Measurements from ENCODE around the gene STXBP1. TPM values are rescaled to one million over a fixed set of nuclear protein-coding genes. Genes with fewer than 3 reads are reported as not detected.

STXBP1 gene
- total and polyA plus RNA-seq, 2 donors (not counting 1 experiment from before 2014, with no cell fraction given), result 25.6 to 36.0 TPM

DNA sequence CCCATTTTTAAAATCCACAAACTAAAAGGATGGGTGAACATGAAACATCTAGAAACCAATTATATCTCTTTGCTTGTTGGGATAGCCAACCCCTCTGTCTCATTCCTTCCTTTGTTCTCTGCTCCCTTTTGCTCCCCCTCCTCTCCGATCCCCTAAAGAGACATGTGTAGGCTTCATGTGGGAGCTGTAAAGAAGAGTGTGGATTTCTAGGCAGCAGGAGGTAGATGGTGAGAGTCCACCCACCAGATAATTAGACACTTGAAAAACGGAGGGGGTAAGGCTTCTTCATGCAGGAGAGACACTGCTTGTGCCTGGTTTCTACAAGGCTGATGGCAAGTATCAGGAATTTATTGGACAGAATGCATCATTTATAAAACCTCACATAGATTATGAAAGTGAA, 67.4 kb downstream of the STXBP1 start:
- no peaks in the 10 kb centered on the region for H3K27me3 ChIP-seq (ENCODE audit: control insufficient read depth, insufficient read depth, low read length)
- TF ChIP-seq, protein P1, sequence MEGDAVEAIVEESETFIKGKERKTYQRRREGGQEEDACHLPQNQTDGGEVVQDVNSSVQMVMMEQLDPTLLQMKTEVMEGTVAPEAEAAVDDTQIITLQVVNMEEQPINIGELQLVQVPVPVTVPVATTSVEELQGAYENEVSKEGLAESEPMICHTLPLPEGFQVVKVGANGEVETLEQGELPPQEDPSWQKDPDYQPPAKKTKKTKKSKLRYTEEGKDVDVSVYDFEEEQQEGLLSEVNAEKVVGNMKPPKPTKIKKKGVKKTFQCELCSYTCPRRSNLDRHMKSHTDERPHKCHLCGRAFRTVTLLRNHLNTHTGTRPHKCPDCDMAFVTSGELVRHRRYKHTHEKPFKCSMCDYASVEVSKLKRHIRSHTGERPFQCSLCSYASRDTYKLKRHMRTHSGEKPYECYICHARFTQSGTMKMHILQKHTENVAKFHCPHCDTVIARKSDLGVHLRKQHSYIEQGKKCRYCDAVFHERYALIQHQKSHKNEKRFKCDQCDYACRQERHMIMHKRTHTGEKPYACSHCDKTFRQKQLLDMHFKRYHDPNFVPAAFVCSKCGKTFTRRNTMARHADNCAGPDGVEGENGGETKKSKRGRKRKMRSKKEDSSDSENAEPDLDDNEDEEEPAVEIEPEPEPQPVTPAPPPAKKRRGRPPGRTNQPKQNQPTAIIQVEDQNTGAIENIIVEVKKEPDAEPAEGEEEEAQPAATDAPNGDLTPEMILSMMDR (conservative IDR thresholded peaks at IDR 0.05 in 1 of 2, IDR thresholded peaks at IDR 0.05 in 1 of 2; ENCODE audit: low read depth in 1 of 2, low read length in 2 of 2), result no peak
- TF ChIP-seq EZH2 (IDR thresholded peaks at IDR 0.05; ENCODE audit: low read length, missing control alignments), result no peak
- DNase-seq (ENCODE audit: low read depth in 2 of 2), result no peak

DNA sequence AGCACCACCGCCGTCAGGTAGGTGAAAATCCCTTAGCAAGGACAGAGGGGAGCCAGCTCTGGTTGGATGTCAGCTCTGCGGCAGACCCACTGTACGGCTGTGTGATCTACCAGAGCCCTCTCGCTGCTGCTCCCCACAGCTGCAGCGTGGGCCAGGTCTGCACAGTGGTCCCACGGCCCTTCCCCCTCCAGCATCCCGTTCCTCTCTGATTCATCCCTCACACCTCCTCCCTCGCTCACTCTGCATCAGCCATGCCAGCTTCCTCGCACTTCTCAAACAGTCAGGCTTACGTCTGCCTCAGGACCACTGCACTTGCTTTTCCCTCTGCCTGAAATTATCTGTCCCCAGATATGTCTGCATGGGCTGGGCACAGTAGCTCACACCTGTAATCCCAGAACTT, 68.1 kb downstream of the STXBP1 start:
- no peak overlapping the region for H2AFZ ChIP-seq (ENCODE audit: low read length)
- no peak overlapping the region for H3K4me3 ChIP-seq (replicated peaks in 1 of 4; ENCODE audit: control extremely low read depth in 1 of 4, insufficient read depth in 1 of 4, low read depth in 3 of 4, low read length in 4 of 4)
- TF ChIP-seq, protein P1 (conservative IDR thresholded peaks at IDR 0.05 in 1 of 2, IDR thresholded peaks at IDR 0.05 in 1 of 2; ENCODE audit: low read depth in 1 of 2, low read length in 2 of 2), result no peak
- TF ChIP-seq EZH2 (IDR thresholded peaks at IDR 0.05; ENCODE audit: low read length, missing control alignments), result no peak
- no peak overlapping the region for H3K27ac ChIP-seq (ENCODE audit: insufficient read depth, low read length)
- no peak overlapping the region for H3K9ac ChIP-seq (ENCODE audit: insufficient read depth, low read length)
- H3K79me2 ChIP-seq (ENCODE audit: control insufficient read depth, insufficient read depth, low read length), result no peaks in the 10 kb centered on the region
- DNase-seq (ENCODE audit: low read depth in 2 of 2), result no peak
- H4K20me1 ChIP-seq (ENCODE audit: control insufficient read depth, extremely low read depth, insufficient read depth, low read length), result no peaks in the 10 kb centered on the region
- H3K27me3 ChIP-seq (ENCODE audit: control insufficient read depth, insufficient read depth, low read length), result no peaks in the 10 kb centered on the region
- no peak overlapping the region for H3K4me2 ChIP-seq (ENCODE audit: extremely low read depth, insufficient read depth, low read length)
- H3K9me3 ChIP-seq (ENCODE audit: control insufficient read depth, insufficient read depth, low read depth, low read length), result no peaks in the 10 kb centered on the region
- peaks cover 34% of the 10 kb centered on the region for H3K36me3 ChIP-seq (ENCODE audit: control insufficient read depth, insufficient read depth, low read length)
- H3K4me1 ChIP-seq (ENCODE audit: control insufficient read depth, extremely low read depth, insufficient read depth, low read length), result peaks cover 3% of the 10 kb centered on the region

More for the DNA sequence above, 67.4 kb downstream of the STXBP1 start:
- Histone ChIP-seq H3K4me2 (ENCODE audit: extremely low read depth, insufficient read depth, low read length) (no peak overlapping the region), H2AFZ (ENCODE audit: low read length) (no peak overlapping the region), H3K4me3 (replicated peaks in 1 of 4; ENCODE audit: control extremely low read depth in 1 of 4, insufficient read depth in 1 of 4, low read depth in 3 of 4, low read length in 4 of 4) (no peak overlapping the region), H3K4me1 (ENCODE audit: control insufficient read depth, extremely low read depth, insufficient read depth, low read length) (no peaks in the 10 kb centered on the region), H4K20me1 (ENCODE audit: control insufficient read depth, extremely low read depth, insufficient read depth, low read length) (no peaks in the 10 kb centered on the region), H3K9ac (ENCODE audit: insufficient read depth, low read length) (no peak overlapping the region), H3K27ac (ENCODE audit: insufficient read depth, low read length) (no peak overlapping the region), H3K79me2 (ENCODE audit: control insufficient read depth, insufficient read depth, low read length) (no peaks in the 10 kb centered on the region), H3K9me3 (ENCODE audit: control insufficient read depth, insufficient read depth, low read depth, low read length) (no peaks in the 10 kb centered on the region), H3K36me3 (ENCODE audit: control insufficient read depth, insufficient read depth, low read length) (peaks cover 34% of the 10 kb centered on the region)

DNA sequence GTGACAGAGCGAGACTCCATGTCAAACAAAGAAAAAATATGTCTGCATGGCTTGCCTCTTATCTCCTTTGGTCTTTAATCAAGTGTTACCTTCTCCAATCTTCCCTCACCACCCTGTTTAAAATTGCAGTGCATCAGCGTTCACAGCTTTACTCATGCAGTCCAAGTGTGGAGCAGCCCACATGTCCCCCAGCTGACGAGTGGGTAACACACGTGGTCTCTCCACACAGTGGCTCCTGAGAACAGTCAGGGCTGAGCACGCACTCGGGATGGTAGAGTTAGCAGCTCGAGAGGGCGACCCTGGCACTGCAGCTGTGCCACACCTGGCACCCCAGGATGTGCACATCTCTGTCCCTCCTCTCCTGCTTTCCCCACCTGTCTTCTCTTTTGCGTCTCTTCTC, 68.8 kb downstream of the STXBP1 start:
- TF ChIP-seq EZH2 (IDR thresholded peaks at IDR 0.05; ENCODE audit: low read length, missing control alignments), result no peak
- TF ChIP-seq, protein P1 (conservative IDR thresholded peaks at IDR 0.05 in 1 of 2, IDR thresholded peaks at IDR 0.05 in 1 of 2; ENCODE audit: low read depth in 1 of 2, low read length in 2 of 2), result no peak
- no peak overlapping the region for H3K4me2 ChIP-seq (ENCODE audit: extremely low read depth, insufficient read depth, low read length)
- peaks cover 3% of the 10 kb centered on the region for H3K4me1 ChIP-seq (ENCODE audit: control insufficient read depth, extremely low read depth, insufficient read depth, low read length)
- no peak overlapping the region for H2AFZ ChIP-seq (ENCODE audit: low read length)
- H3K9ac ChIP-seq (ENCODE audit: insufficient read depth, low read length), result no peak overlapping the region
- no peak for DNase-seq (ENCODE audit: low read depth in 2 of 2)
- no peak overlapping the region for H3K27ac ChIP-seq (ENCODE audit: insufficient read depth, low read length)
- H4K20me1 ChIP-seq (ENCODE audit: control insufficient read depth, extremely low read depth, insufficient read depth, low read length), result no peaks in the 10 kb centered on the region
- no peaks in the 10 kb centered on the region for H3K79me2 ChIP-seq (ENCODE audit: control insufficient read depth, insufficient read depth, low read length)
- peaks cover 32% of the 10 kb centered on the region for H3K36me3 ChIP-seq (ENCODE audit: control insufficient read depth, insufficient read depth, low read length)
- H3K9me3 ChIP-seq (ENCODE audit: control insufficient read depth, insufficient read depth, low read depth, low read length), result no peaks in the 10 kb centered on the region
- no peaks in the 10 kb centered on the region for H3K27me3 ChIP-seq (ENCODE audit: control insufficient read depth, insufficient read depth, low read length)
- no peak overlapping the region for H3K4me3 ChIP-seq (replicated peaks in 1 of 4; ENCODE audit: control extremely low read depth in 1 of 4, insufficient read depth in 1 of 4, low read depth in 3 of 4, low read length in 4 of 4)

Data from fibroblast of lung (primary cell).